HuH-7 (cell line): Measurements from ENCODE around the gene POLD2.
A peak's percentile ranks its signal among the peaks of the same experiment; 100 is the strongest.
"Not testable (repeated sequence)": the region's sequence is repeated elsewhere in the genome, so short reads cannot be mapped to it uniquely, and the experiment has no call there.

Source experiments
- DNase-seq: peaks from one replicate; pipeline ENCODE4 v3.0.0; 2011; ENCODE audit warnings: low spot score

Gene POLD2

GRCh38 chr7:44123190-44124003 lies at the start of gene POLD2:
POLD2 (minus strand) TSS chr7:44123548; CDS start chr7:44122053, 1,495 bp downstream.
- DNase-seq = peak; percentile 100

- no peak for DNase-seq
Observed at GRCh38 chr7:44172803-44173424, 49.6 kb upstream of the POLD2 start.

GRCh38 chr7:44172352-44172751 lies 49.0 kb upstream of the POLD2 start:
- no peak for DNase-seq

GRCh38 chr7:44171901-44172300 lies 48.6 kb upstream of the POLD2 start:
- not testable (repeated sequence) for DNase-seq

GRCh38 chr7:44167920-44168319 lies 44.6 kb upstream of the POLD2 start:
- no peak for DNase-seq

- no peak for DNase-seq
Observed at GRCh38 chr7:44163591-44163990, 40.2 kb upstream of the POLD2 start.

- DNase-seq = no peak
Observed at GRCh38 chr7:44162785-44163395, 39.5 kb upstream of the POLD2 start.

GRCh38 chr7:44162179-44162578 lies 38.8 kb upstream of the POLD2 start:
- no peak for DNase-seq

- no peak for DNase-seq
Observed at GRCh38 chr7:44161371-44161770, 38.0 kb upstream of the POLD2 start.

- no peak for DNase-seq
Observed at GRCh38 chr7:44159824-44160630, 36.7 kb upstream of the POLD2 start.

- DNase-seq = no peak
Observed at GRCh38 chr7:44158873-44159631, 35.7 kb upstream of the POLD2 start.

- no peak for DNase-seq
Observed at GRCh38 chr7:44158096-44158872, 34.9 kb upstream of the POLD2 start.

- DNase-seq = no peak
Observed at GRCh38 chr7:44157116-44158080, 34.0 kb upstream of the POLD2 start.

- no peak for DNase-seq
Observed at GRCh38 chr7:44156453-44157010, 33.2 kb upstream of the POLD2 start.

- no peak for DNase-seq
Observed at GRCh38 chr7:44155191-44156185, 32.1 kb upstream of the POLD2 start.

- no peak for DNase-seq
Observed at GRCh38 chr7:44154703-44155102, 31.4 kb upstream of the POLD2 start.

- no peak for DNase-seq
Observed at GRCh38 chr7:44153948-44154335, 30.6 kb upstream of the POLD2 start.
